ENCODE results near the gene DNM3.

Gene DNM3

DNA sequence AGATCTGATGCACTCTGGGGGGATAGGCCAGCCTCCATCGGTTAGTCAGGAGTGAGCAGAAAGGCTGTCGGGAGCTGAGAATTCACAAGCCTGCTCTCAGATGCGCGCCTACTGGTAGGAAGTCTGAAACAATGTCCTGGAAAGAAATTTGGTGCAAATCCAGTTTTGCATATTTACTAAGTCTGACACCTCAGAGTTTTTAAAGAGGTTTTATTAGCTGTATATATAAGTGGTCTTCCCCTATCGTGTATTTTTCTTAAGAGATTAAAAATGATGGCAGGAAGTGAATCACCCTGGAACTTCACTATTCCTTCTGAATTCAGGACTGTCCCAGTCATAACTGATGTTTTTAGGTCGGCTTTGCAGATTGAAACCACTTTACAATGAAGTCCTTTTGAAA, 479.4 kb downstream of the DNM3 start:
- ChIA-PET CTCF (interaction anchor here (0.7 kb wide), 1 partner anchor 28 kb away, joined by 3 read pairs; no protein-coding TSS in a partner anchor), POLR2A (interaction anchor here (0.7 kb wide), 1 partner anchor 64 kb away, joined by 3 read pairs; no protein-coding TSS in a partner anchor)
- no peak overlapping the region for H3K27ac ChIP-seq (ENCODE audit: extremely low read depth, low read depth, low read length)
- H3K36me3 ChIP-seq (ENCODE audit: control insufficient read depth in 2 of 2, insufficient read depth in 1 of 2, low read length in 2 of 2), result no peaks in the 10 kb centered on the region
- no peaks in the 10 kb centered on the region for H3K9me3 ChIP-seq (ENCODE audit: control insufficient read depth, insufficient read depth, low read depth, low read length)
- H3K4me1 ChIP-seq (ENCODE audit: control insufficient read depth, insufficient read depth, low read length), result peaks cover 8% of the 10 kb centered on the region
- TF ChIP-seq ZNF747 (tag by site-specific recombination; IDR thresholded peaks at IDR 0.05), result no peak
- TF ChIP-seq, protein P1, sequence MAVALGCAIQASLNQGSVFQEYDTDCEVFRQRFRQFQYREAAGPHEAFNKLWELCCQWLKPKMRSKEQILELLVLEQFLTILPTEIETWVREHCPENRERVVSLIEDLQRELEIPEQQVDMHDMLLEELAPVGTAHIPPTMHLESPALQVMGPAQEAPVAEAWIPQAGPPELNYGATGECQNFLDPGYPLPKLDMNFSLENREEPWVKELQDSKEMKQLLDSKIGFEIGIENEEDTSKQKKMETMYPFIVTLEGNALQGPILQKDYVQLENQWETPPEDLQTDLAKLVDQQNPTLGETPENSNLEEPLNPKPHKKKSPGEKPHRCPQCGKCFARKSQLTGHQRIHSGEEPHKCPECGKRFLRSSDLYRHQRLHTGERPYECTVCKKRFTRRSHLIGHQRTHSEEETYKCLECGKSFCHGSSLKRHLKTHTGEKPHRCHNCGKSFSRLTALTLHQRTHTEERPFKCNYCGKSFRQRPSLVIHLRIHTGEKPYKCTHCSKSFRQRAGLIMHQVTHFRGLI (tag by site-specific recombination; IDR thresholded peaks at IDR 0.05), result no peak
- no peak for TF ChIP-seq ZNF398 (tag by site-specific recombination; IDR thresholded peaks at IDR 0.05)
- TF ChIP-seq ZNF423 (tag by site-specific recombination; IDR thresholded peaks at IDR 0.05), result no peak
- no peak for TF ChIP-seq ZNF266 (tag by site-specific recombination; IDR thresholded peaks at IDR 0.05; ENCODE audit: low read depth)
- no peak for TF ChIP-seq ZNF660 (tag by site-specific recombination; IDR thresholded peaks at IDR 0.05)
- no peak for TF ChIP-seq ZNF157 (tag by site-specific recombination; IDR thresholded peaks at IDR 0.05)
- no peak for TF ChIP-seq FEZF1 (tag by site-specific recombination; IDR thresholded peaks at IDR 0.05)
- no peak for TF ChIP-seq SCRT1 (tag by site-specific recombination; IDR thresholded peaks at IDR 0.05; ENCODE audit: borderline replicate concordance)
- TF ChIP-seq ZNF311 (tag by site-specific recombination; IDR thresholded peaks at IDR 0.05; ENCODE audit: borderline replicate concordance), result no peak
- no peak for TF ChIP-seq ZNF600 (tag by site-specific recombination; IDR thresholded peaks at IDR 0.05)
- TF ChIP-seq, protein P2, sequence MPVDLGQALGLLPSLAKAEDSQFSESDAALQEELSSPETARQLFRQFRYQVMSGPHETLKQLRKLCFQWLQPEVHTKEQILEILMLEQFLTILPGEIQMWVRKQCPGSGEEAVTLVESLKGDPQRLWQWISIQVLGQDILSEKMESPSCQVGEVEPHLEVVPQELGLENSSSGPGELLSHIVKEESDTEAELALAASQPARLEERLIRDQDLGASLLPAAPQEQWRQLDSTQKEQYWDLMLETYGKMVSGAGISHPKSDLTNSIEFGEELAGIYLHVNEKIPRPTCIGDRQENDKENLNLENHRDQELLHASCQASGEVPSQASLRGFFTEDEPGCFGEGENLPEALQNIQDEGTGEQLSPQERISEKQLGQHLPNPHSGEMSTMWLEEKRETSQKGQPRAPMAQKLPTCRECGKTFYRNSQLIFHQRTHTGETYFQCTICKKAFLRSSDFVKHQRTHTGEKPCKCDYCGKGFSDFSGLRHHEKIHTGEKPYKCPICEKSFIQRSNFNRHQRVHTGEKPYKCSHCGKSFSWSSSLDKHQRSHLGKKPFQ (tag by site-specific recombination; IDR thresholded peaks at IDR 0.05), result no peak
- TF ChIP-seq, protein P3, sequence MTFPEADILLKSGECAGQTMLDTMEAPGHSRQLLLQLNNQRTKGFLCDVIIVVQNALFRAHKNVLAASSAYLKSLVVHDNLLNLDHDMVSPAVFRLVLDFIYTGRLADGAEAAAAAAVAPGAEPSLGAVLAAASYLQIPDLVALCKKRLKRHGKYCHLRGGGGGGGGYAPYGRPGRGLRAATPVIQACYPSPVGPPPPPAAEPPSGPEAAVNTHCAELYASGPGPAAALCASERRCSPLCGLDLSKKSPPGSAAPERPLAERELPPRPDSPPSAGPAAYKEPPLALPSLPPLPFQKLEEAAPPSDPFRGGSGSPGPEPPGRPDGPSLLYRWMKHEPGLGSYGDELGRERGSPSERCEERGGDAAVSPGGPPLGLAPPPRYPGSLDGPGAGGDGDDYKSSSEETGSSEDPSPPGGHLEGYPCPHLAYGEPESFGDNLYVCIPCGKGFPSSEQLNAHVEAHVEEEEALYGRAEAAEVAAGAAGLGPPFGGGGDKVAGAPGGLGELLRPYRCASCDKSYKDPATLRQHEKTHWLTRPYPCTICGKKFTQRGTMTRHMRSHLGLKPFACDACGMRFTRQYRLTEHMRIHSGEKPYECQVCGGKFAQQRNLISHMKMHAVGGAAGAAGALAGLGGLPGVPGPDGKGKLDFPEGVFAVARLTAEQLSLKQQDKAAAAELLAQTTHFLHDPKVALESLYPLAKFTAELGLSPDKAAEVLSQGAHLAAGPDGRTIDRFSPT (tag by site-specific recombination; IDR thresholded peaks at IDR 0.05), result no peak
- TF ChIP-seq KLF9 (tag by site-specific recombination; IDR thresholded peaks at IDR 0.05; ENCODE audit: low read depth), result no peak
- TF ChIP-seq, protein P4, sequence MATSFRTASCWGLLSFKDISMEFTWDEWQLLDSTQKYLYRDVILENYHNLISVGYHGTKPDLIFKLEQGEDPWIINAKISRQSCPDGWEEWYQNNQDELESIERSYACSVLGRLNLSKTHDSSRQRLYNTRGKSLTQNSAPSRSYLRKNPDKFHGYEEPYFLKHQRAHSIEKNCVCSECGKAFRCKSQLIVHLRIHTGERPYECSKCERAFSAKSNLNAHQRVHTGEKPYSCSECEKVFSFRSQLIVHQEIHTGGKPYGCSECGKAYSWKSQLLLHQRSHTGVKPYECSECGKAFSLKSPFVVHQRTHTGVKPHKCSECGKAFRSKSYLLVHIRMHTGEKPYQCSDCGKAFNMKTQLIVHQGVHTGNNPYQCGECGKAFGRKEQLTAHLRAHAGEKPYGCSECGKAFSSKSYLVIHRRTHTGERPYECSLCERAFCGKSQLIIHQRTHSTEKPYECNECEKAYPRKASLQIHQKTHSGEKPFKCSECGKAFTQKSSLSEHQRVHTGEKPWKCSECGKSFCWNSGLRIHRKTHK (tag by site-specific recombination; IDR thresholded peaks at IDR 0.05), result no peak
- TF ChIP-seq, protein P5, sequence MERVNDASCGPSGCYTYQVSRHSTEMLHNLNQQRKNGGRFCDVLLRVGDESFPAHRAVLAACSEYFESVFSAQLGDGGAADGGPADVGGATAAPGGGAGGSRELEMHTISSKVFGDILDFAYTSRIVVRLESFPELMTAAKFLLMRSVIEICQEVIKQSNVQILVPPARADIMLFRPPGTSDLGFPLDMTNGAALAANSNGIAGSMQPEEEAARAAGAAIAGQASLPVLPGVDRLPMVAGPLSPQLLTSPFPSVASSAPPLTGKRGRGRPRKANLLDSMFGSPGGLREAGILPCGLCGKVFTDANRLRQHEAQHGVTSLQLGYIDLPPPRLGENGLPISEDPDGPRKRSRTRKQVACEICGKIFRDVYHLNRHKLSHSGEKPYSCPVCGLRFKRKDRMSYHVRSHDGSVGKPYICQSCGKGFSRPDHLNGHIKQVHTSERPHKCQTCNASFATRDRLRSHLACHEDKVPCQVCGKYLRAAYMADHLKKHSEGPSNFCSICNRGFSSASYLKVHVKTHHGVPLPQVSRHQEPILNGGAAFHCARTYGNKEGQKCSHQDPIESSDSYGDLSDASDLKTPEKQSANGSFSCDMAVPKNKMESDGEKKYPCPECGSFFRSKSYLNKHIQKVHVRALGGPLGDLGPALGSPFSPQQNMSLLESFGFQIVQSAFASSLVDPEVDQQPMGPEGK (tag by site-specific recombination; IDR thresholded peaks at IDR 0.05), result no peak
- TF ChIP-seq ZBTB1 (tag by site-specific recombination; IDR thresholded peaks at IDR 0.05), result no peak
- H3K4me3 ChIP-seq (ENCODE audit: low read depth, low read length), result no peak overlapping the region
